NB4 (cell line): Measurements from ENCODE around the gene DMRT3.

ENCODE experiments used
- DNase-seq: peaks from one replicate; pipeline ENCODE4 v3.0.0; 2010; ENCODE audit warnings: low read depth
- H3K4me3 ChIP-seq: one replicate; pipeline ENCODE4 v1.5.1; 2011; ENCODE audit warnings: mild to moderate bottlenecking, low read depth, low read length, moderate library complexity
- CTCF ChIP-seq: IDR thresholded peaks from one replicate; pipeline ENCODE4 v1.5.1; 2012; ENCODE audit warnings: low read depth, low read length
- MYC ChIP-seq: IDR thresholded peaks from 2 replicates; pipeline ENCODE4 v1.6.1; 2011; ENCODE audit warnings: low read depth, low read length
- POLR2A ChIP-seq: IDR thresholded peaks from 2 replicates; pipeline ENCODE4 v1.6.1; 2011; ENCODE audit warnings: mild to moderate bottlenecking; ENCODE audit not compliant: insufficient read length; ENCODE audit errors: extremely low read depth
- TF ChIP-seq, protein P1 (sequence below): IDR thresholded peaks from 2 replicates; pipeline ENCODE4 v1.6.1; 2011; ENCODE audit warnings: low read depth, low read length

The DMRT3 gene

GRCh38 chr9:1014225-1014624 lies 37.8 kb downstream of the DMRT3 start:
- no peak overlapping the region for H3K4me3 ChIP-seq
- TF ChIP-seq POLR2A (no peak), CTCF (no peak), MYC (no peak)
- TF ChIP-seq, protein P1, sequence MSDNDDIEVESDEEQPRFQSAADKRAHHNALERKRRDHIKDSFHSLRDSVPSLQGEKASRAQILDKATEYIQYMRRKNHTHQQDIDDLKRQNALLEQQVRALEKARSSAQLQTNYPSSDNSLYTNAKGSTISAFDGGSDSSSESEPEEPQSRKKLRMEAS, result no peak
- DNase-seq, result no peak

DNA sequence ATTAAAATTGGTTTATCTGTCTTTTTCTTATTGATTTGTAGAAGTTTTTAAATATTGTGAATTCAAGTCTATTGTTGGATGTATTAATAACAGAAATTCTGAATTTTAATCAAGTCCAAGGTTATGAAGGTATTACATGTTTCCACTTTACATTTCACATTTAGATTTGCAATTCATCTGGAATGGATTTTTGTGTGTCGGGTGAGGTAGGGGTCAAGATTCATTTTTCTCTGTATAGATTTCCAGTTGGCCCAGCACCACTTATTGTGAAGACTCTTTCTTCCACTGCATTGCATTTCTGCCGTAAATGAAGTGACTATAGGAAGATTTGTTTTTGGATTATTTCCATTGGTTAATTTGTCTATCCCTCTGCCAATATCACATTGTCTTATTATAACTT lies 38.2 kb downstream of the DMRT3 start:
- no peak for DNase-seq
- H3K4me3 ChIP-seq, result no peak overlapping the region
- TF ChIP-seq MYC (no peak), CTCF (no peak), POLR2A (no peak)
- TF ChIP-seq, protein P1, result no peak

- TF ChIP-seq, protein P1, result peak; percentile 98
- no peak for TF ChIP-seq POLR2A
- peak; percentile 92 for TF ChIP-seq CTCF
- no peak; the same call in 1 of the 2 replicates for TF ChIP-seq MYC
- DNase-seq, result peak; percentile 85
- H3K4me3 ChIP-seq, result no peak overlapping the region
Measured at GRCh38 chr9:1018121-1018520, 41.7 kb downstream of the DMRT3 start.

- TF ChIP-seq MYC (no peak), POLR2A (no peak), CTCF (no peak)
- TF ChIP-seq, protein P1, result no peak
- H3K4me3 ChIP-seq, result no peak overlapping the region
- DNase-seq, result no peak
Measured at GRCh38 chr9:1024112-1024511, 47.7 kb downstream of the DMRT3 start.

DNA sequence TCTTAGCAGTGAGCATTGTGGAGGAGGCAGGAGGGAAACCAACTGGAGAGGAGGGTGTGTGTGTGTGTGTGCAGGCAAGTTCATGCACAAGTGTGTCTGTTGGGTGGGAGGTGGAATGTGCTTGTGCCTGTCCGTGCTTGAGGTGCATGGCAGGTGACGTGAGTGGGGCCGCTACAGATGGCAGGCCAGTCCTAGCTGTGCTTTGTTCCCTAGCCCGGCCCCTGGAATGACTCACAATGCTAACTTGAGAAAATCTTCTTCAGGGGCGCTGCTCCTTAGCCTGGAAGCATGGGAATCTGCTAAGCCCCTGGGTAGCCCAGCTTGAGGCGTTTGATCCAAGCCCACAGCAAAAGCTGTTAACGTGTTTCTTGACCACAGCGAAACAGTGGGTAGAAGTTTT lies 48.7 kb downstream of the DMRT3 start:
- H3K4me3 ChIP-seq, result no peak overlapping the region
- TF ChIP-seq CTCF (no peak), MYC (no peak), POLR2A (no peak)
- TF ChIP-seq, protein P1, result no peak
- DNase-seq, result no peak

DNA sequence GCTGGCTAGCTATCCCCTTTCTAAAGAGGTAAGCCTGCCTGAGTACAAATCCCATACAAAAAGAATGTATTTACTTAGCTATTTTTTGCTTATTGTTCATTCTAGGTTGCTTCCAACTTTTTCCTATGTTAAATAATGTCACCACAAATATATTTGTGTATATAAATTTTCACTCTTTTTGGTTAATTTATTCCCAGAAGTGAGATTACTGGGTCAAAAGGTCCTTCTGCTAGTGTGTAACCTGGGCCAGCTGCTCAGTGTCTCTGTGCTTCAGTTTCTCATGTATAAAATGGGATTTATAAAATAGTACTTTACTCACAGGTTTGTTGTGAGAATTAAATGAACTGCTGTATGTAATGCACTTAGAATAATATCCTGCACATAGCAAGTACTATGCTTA lies 49.8 kb downstream of the DMRT3 start:
- no peak for DNase-seq
- TF ChIP-seq CTCF, result no peak
- TF ChIP-seq, protein P1, result no peak
- TF ChIP-seq POLR2A, result no peak
- H3K4me3 ChIP-seq, result no peak overlapping the region
